HG02870 (cell line): ENCODE measurements around the gene ZP2.
"Not testable (repeated sequence)": the region's sequence is repeated elsewhere in the genome, so short reads cannot be mapped to it uniquely, and the experiment has no call there.

Source experiments
- ATAC-seq: cut with Tn5 transposase; IDR thresholded peaks from one replicate; pipeline ENCODE4 v1.9.1; 2021; ENCODE audit warnings: mild to moderate bottlenecking, moderate library complexity; ENCODE audit not compliant: unreplicated experiment

ZP2 gene

GRCh38 chr16:21179126-21179982 lies 32.0 kb downstream of the ZP2 start:
- no peak for ATAC-seq

GRCh38 chr16:21175397-21175796 lies 36.0 kb downstream of the ZP2 start:
- ATAC-seq = no peak

- ATAC-seq = no peak
These were observed 38.7 kb downstream of the ZP2 start for GRCh38 chr16:21172650-21173049.

- not testable (repeated sequence) for ATAC-seq
These were observed 41.3 kb downstream of the ZP2 start for GRCh38 chr16:21170116-21170515.

GRCh38 chr16:21169249-21169981 lies 42.0 kb downstream of the ZP2 start:
- no peak for ATAC-seq

GRCh38 chr16:21167929-21168602 lies 43.3 kb downstream of the ZP2 start:
- ATAC-seq = no peak

- ATAC-seq = no peak
These were observed 44.0 kb downstream of the ZP2 start for GRCh38 chr16:21167360-21167759.

- no peak for ATAC-seq
These were observed 44.8 kb downstream of the ZP2 start for GRCh38 chr16:21166561-21166961.

GRCh38 chr16:21164521-21165168 lies 46.7 kb downstream of the ZP2 start:
- no peak for ATAC-seq

- no peak for ATAC-seq
These were observed 47.8 kb downstream of the ZP2 start for GRCh38 chr16:21163576-21163975.

- ATAC-seq = no peak
These were observed 48.7 kb downstream of the ZP2 start for GRCh38 chr16:21162661-21163151.

GRCh38 chr16:21161211-21161610 lies 50.2 kb downstream of the ZP2 start:
- ATAC-seq = no peak

- ATAC-seq = no peak
These were observed 51.1 kb downstream of the ZP2 start for GRCh38 chr16:21160276-21160675.

- ATAC-seq = no peak
These were observed 52.0 kb downstream of the ZP2 start for GRCh38 chr16:21159281-21159951.

GRCh38 chr16:21158208-21159110 lies 52.9 kb downstream of the ZP2 start, which contains the start of gene LDAF1:
TSS of gene LDAF1 (plus strand) at chr16:21158674. CDS start at chr16:21161183, 2,509 bp downstream.
- ATAC-seq = peak; percentile 77

GRCh38 chr16:21157632-21158031 lies 53.7 kb downstream of the ZP2 start:
- ATAC-seq = no peak

- no peak for ATAC-seq
These were observed 54.5 kb downstream of the ZP2 start for GRCh38 chr16:21156767-21157467.

GRCh38 chr16:21156011-21156410 lies 55.4 kb downstream of the ZP2 start:
- ATAC-seq = not testable (repeated sequence)
